ENCODE measurements around the gene KRT17.

The KRT17 gene

GRCh38 chr17:41666237-41666641 lies 41.9 kb upstream of the KRT17 start:
- Histone ChIP-seq H2AFZ (ENCODE audit: low read depth, low read length) (peak overlapping the region; percentile 91), H4K20me1 (ENCODE audit: insufficient read depth, low read length) (no peaks in the 10 kb centered on the region), H3K27me3 (ENCODE audit: low read depth, low read length) (peaks cover 10% of the 10 kb centered on the region; the same call in 1 of the 2 replicates), H3K4me3 (ENCODE audit: low read length) (peak overlapping the region; percentile 98), H3K9ac (ENCODE audit: low read length) (peak overlapping the region; percentile 84), H3K79me2 (ENCODE audit: low read length) (no peaks in the 10 kb centered on the region), H3K9me3 (ENCODE audit: insufficient read depth, low read length) (no peaks in the 10 kb centered on the region), H3K4me2 (ENCODE audit: low read length) (peak overlapping the region; percentile 84), H3K4me1 (ENCODE audit: low read length) (peaks cover 49% of the 10 kb centered on the region), H3K27ac (ENCODE audit: low read length) (peak overlapping the region; percentile 99), H3K36me3 (replicated peaks; ENCODE audit: low read depth, low read length) (no peaks in the 10 kb centered on the region)
- TF ChIP-seq EZH2phosphoT487 (IDR thresholded peaks at IDR 0.05; ENCODE audit: low read depth) = no peak
- no peak for TF ChIP-seq CTCF (IDR thresholded peaks at IDR 0.05; ENCODE audit: low read depth, low read length)

- peak overlapping the region; percentile 91 for H2AFZ ChIP-seq (ENCODE audit: low read depth, low read length)
- no peaks in the 10 kb centered on the region for H4K20me1 ChIP-seq (ENCODE audit: insufficient read depth, low read length)
- H3K4me1 ChIP-seq (ENCODE audit: low read length) = peaks cover 48% of the 10 kb centered on the region
- TF ChIP-seq CTCF (IDR thresholded peaks at IDR 0.05; ENCODE audit: low read depth, low read length) (peak; percentile 82), EZH2phosphoT487 (IDR thresholded peaks at IDR 0.05; ENCODE audit: low read depth) (no peak)
- no peaks in the 10 kb centered on the region for H3K36me3 ChIP-seq (replicated peaks; ENCODE audit: low read depth, low read length)
- H3K79me2 ChIP-seq (ENCODE audit: low read length) = no peaks in the 10 kb centered on the region
- peak overlapping the region; percentile 84 for H3K9ac ChIP-seq (ENCODE audit: low read length)
- H3K27me3 ChIP-seq (ENCODE audit: low read depth, low read length) = peaks cover 10% of the 10 kb centered on the region; the same call in 1 of the 2 replicates
- H3K4me3 ChIP-seq (ENCODE audit: low read length) = peak overlapping the region; percentile 98
- peak overlapping the region; percentile 99 for H3K27ac ChIP-seq (ENCODE audit: low read length)
- H3K4me2 ChIP-seq (ENCODE audit: low read length) = peak overlapping the region; percentile 84
- H3K9me3 ChIP-seq (ENCODE audit: insufficient read depth, low read length) = no peaks in the 10 kb centered on the region
Observed at GRCh38 chr17:41665566-41666236, 41.3 kb upstream of the KRT17 start.

GRCh38 chr17:41664587-41665565 lies 40.5 kb upstream of the KRT17 start:
- Histone ChIP-seq H4K20me1 (ENCODE audit: insufficient read depth, low read length) (no peaks in the 10 kb centered on the region), H2AFZ (ENCODE audit: low read depth, low read length) (peak overlapping the region; percentile 71; the same call in 1 of the 2 replicates), H3K4me2 (ENCODE audit: low read length) (peak overlapping the region; percentile 84), H3K27me3 (ENCODE audit: low read depth, low read length) (peaks cover 10% of the 10 kb centered on the region; the same call in 1 of the 2 replicates), H3K79me2 (ENCODE audit: low read length) (no peaks in the 10 kb centered on the region), H3K27ac (ENCODE audit: low read length) (peak overlapping the region; percentile 99), H3K4me3 (ENCODE audit: low read length) (peak overlapping the region; percentile 98), H3K9me3 (ENCODE audit: insufficient read depth, low read length) (no peaks in the 10 kb centered on the region), H3K4me1 (ENCODE audit: low read length) (peaks cover 40% of the 10 kb centered on the region), H3K36me3 (replicated peaks; ENCODE audit: low read depth, low read length) (no peaks in the 10 kb centered on the region), H3K9ac (ENCODE audit: low read length) (peak overlapping the region; percentile 84)
- TF ChIP-seq EZH2phosphoT487 (IDR thresholded peaks at IDR 0.05; ENCODE audit: low read depth) (no peak), CTCF (IDR thresholded peaks at IDR 0.05; ENCODE audit: low read depth, low read length) (no peak)

- no peak overlapping the region for H2AFZ ChIP-seq (ENCODE audit: low read depth, low read length)
- H3K9ac ChIP-seq (ENCODE audit: low read length) = no peak overlapping the region
- H3K36me3 ChIP-seq (replicated peaks; ENCODE audit: low read depth, low read length) = no peaks in the 10 kb centered on the region
- no peaks in the 10 kb centered on the region for H3K9me3 ChIP-seq (ENCODE audit: insufficient read depth, low read length)
- no peak overlapping the region for H3K4me3 ChIP-seq (ENCODE audit: low read length)
- TF ChIP-seq EZH2phosphoT487 (IDR thresholded peaks at IDR 0.05; ENCODE audit: low read depth) (no peak), CTCF (IDR thresholded peaks at IDR 0.05; ENCODE audit: low read depth, low read length) (no peak)
- H3K27me3 ChIP-seq (ENCODE audit: low read depth, low read length) = peaks cover 10% of the 10 kb centered on the region; the same call in 1 of the 2 replicates
- peaks cover 33% of the 10 kb centered on the region for H3K4me1 ChIP-seq (ENCODE audit: low read length)
- no peaks in the 10 kb centered on the region for H3K79me2 ChIP-seq (ENCODE audit: low read length)
- H3K27ac ChIP-seq (ENCODE audit: low read length) = no peak overlapping the region
- H3K4me2 ChIP-seq (ENCODE audit: low read length) = no peak overlapping the region
- H4K20me1 ChIP-seq (ENCODE audit: insufficient read depth, low read length) = no peaks in the 10 kb centered on the region
Observed at GRCh38 chr17:41664172-41664457, 39.7 kb upstream of the KRT17 start.

Measured in OCI-LY3 (cell line).